Measurements from ENCODE around the gene N4BP2.
"Not testable (repeated sequence)": the region's sequence is repeated elsewhere in the genome, so short reads cannot be mapped to it uniquely, and the experiment has no call there.

The N4BP2 gene

DNA sequence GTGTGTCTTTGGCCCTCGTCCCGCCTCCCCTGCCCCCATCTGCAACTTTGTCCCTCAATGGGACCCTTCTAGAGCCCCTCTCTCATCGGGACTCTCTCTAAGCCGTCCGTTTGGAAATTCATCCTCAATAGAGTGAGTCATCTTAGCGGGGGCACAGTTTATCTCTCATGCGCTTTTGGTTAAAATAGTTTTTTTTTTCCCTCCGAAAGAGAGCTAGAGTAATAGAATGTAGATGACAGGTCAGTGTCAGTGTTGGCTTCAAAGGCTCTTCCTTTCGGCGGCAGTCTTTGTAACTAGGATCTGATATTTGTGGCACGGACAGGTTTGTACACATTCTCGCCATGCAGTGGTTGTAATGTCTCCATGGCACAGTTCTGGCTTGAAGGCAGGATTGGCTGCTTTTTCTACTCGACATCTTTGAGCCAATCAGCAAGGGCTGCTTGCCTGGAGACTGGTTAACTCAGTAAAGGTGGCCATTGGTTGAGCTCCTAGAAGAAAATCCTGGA, 989 bp downstream of the N4BP2 start:
- H3K27me3 Mint-ChIP-seq (ENCODE audit: low read depth), result no peaks in the 10 kb centered on the region
- H3K36me3 Mint-ChIP-seq (ENCODE audit: low read depth), result peaks cover 12% of the 10 kb centered on the region
- H3K4me3 Mint-ChIP-seq, result peak overlapping the region; percentile 97
- peaks cover 32% of the 10 kb centered on the region for H3K4me1 Mint-ChIP-seq (ENCODE audit: low read depth)
- peak overlapping the region; percentile 99 for H3K27ac Mint-ChIP-seq
- H3K9me3 Mint-ChIP-seq, result no peaks in the 10 kb centered on the region

DNA sequence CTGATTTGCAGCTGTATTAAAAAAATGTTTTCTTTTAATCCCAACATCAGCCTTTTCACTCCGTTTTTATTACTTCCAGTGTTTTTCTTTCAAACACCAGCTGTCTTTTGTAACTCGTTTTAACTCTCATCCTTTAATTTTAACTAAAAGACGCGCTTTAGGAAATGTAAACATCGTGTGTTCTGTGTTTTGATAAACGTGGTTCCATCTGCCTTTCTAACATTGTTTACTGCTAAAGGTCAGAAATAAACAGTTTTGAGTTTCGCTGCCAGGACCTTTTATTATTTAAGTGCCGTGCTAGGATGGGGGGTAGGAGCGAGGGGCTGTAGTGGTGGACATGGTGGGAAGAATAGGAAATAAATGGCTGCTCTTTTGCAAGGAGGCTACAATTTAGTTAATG, 1.5 kb downstream of the N4BP2 start:
- no peaks in the 10 kb centered on the region for H3K27me3 Mint-ChIP-seq (ENCODE audit: low read depth)
- H3K4me3 Mint-ChIP-seq, result peak overlapping the region; percentile 97
- no peaks in the 10 kb centered on the region for H3K9me3 Mint-ChIP-seq
- peaks cover 15% of the 10 kb centered on the region for H3K36me3 Mint-ChIP-seq (ENCODE audit: low read depth)
- peaks cover 29% of the 10 kb centered on the region for H3K4me1 Mint-ChIP-seq (ENCODE audit: low read depth)
- H3K27ac Mint-ChIP-seq, result peak overlapping the region; percentile 99

DNA sequence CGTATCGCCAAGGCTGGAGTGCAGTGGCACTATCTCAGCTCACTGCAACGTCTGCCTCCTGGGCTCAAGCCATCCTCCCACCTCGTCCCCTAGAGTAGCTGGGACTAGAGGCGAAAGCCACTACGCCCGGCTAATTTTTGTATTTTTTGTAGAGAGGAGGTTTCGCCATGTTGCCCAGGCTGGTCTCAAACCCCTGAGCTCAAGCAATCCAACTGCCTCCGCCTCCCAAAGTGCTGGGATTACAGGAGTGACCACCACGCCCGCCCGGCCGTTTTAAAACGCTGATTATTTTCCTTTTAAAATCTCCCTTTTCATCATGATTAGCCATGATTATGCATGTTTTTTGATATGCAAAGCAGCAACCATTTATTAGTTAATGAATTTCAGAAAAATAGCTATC, 2.2 kb downstream of the N4BP2 start:
- Mint-ChIP-seq H3K36me3 (ENCODE audit: low read depth) (peaks cover 18% of the 10 kb centered on the region), H3K27ac (peak overlapping the region; percentile 9), H3K4me3 (peak overlapping the region; percentile 57), H3K4me1 (ENCODE audit: low read depth) (peaks cover 29% of the 10 kb centered on the region), H3K9me3 (no peaks in the 10 kb centered on the region), H3K27me3 (ENCODE audit: low read depth) (no peaks in the 10 kb centered on the region)

DNA sequence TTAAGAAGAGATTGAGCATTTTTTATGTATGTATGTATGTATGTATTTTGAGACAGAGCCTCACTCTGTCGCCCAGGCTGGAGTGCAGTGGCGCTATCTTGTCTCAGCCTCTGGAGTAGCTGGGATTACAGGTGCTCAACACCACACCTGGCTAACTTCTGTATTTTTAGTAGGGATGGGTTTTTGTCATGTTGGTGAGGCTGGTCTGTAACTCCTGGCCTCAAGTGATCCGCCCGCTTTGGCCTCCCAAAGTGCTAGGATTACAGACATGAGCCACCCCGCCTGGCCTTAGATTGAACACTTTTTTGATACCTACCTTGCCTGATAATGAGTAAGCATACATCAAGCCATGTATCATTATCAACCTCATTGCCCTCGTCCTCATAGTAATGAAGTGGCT, 2.7 kb downstream of the N4BP2 start:
- peaks cover 18% of the 10 kb centered on the region for H3K36me3 Mint-ChIP-seq (ENCODE audit: low read depth)
- no peaks in the 10 kb centered on the region for H3K9me3 Mint-ChIP-seq
- H3K27ac Mint-ChIP-seq, result peak overlapping the region; percentile 9

DNA sequence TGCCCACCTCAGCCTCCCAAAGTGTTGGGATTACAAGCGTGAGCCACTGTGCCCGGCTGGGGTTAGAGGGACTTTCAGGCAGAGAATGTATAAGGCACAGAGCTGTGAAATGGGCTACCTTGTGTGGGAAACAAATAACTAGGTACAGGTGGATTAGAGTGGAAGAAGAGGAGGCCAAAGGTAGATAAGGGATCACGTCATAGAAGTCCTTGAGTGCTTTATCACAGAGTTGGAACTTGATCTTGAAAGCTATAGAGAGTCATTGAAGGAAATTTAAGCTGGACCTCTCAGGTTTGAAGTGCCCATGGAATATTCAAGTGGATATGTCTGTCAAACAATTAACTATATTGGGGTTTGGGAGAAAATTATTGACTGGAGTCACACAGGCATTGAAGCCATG, 8.4 kb downstream of the N4BP2 start:
- H3K4me3 Mint-ChIP-seq, result peak overlapping the region; percentile 2

More for the DNA sequence above, 2.7 kb downstream of the N4BP2 start:
- Mint-ChIP-seq H3K27me3 (ENCODE audit: low read depth) (no peaks in the 10 kb centered on the region), H3K4me1 (ENCODE audit: low read depth) (peaks cover 27% of the 10 kb centered on the region), H3K4me3 (peak overlapping the region; percentile 57)

DNA sequence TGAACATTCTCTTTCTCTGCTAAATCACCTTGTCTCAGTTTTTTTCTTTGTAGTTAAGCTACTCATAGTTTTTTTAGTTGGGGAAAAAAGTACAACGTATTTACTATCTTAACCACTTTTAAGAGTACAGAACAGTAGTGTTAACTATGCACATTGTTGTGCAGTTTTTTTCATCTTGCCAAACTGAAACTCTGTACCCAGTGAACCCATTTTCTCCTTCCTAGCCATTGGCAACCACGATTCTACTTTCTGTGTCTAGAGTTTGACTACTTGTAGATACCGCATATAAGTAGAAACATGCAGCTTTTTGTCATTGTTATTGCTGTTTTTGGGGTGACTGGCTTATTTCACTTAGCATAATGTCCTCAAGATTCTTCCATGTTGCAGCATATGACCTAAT, 10.0 kb downstream of the N4BP2 start:
- peak overlapping the region; percentile 9 for H3K4me3 Mint-ChIP-seq
- no peaks in the 10 kb centered on the region for H3K9me3 Mint-ChIP-seq
- H3K27ac Mint-ChIP-seq, result no peak overlapping the region
- peaks cover 40% of the 10 kb centered on the region for H3K36me3 Mint-ChIP-seq (ENCODE audit: low read depth)
- H3K27me3 Mint-ChIP-seq (ENCODE audit: low read depth), result no peaks in the 10 kb centered on the region
- peaks cover 25% of the 10 kb centered on the region for H3K4me1 Mint-ChIP-seq (ENCODE audit: low read depth)

More for the DNA sequence above, 8.4 kb downstream of the N4BP2 start:
- H3K36me3 Mint-ChIP-seq (ENCODE audit: low read depth), result peaks cover 36% of the 10 kb centered on the region
- H3K4me1 Mint-ChIP-seq (ENCODE audit: low read depth), result peaks cover 20% of the 10 kb centered on the region
- no peak overlapping the region for H3K27ac Mint-ChIP-seq
- no peaks in the 10 kb centered on the region for H3K9me3 Mint-ChIP-seq
- H3K27me3 Mint-ChIP-seq (ENCODE audit: low read depth), result no peaks in the 10 kb centered on the region

DNA sequence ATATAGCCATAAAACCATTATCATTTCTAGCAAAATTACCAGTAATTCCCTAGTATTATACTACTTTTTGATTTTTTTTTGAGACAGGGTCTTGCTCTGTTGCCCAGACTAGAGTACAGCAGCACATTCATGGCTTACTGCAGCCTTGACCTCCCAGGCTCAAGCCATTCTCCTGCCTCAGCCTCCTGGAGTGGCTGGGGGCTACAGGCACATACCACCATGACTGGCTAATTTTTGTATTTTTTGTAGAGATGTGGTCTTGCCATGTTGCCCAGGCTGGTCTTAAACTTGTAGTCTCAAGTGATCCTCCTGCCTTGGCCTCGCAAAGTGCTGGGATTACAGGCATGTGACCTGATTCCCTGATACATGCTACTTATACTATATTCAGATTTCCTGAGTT, 13.7 kb downstream of the N4BP2 start:
- peaks cover 30% of the 10 kb centered on the region for H3K36me3 Mint-ChIP-seq (ENCODE audit: low read depth)
- H3K27me3 Mint-ChIP-seq (ENCODE audit: low read depth), result no peaks in the 10 kb centered on the region
- H3K27ac Mint-ChIP-seq, result no peak overlapping the region
- peaks cover 19% of the 10 kb centered on the region for H3K4me1 Mint-ChIP-seq (ENCODE audit: low read depth)
- no peak overlapping the region for H3K4me3 Mint-ChIP-seq
- H3K9me3 Mint-ChIP-seq, result no peaks in the 10 kb centered on the region

DNA sequence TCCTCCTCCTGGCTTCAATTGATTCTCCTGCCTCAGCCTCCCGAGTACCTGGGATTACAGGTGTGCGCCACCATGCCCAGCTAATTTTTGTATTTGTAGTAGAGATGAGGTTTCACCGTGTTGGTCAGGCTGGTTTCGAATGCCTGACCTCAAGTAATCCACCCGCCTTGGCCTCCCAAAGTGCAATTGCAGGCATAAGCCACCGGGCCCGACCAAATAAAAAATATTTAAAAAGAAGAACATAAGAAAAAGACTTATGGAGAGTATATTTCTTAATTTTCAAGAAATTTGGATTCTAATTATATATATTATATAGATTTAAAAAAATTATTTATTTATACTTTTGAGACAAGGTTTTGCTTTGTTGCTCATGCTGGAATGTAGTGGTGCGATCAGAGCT, 29.8 kb downstream of the N4BP2 start:
- peaks cover 7% of the 10 kb centered on the region for H3K36me3 Mint-ChIP-seq (ENCODE audit: low read depth)
- no peaks in the 10 kb centered on the region for H3K4me1 Mint-ChIP-seq (ENCODE audit: low read depth)
- H3K27ac Mint-ChIP-seq, result no peak overlapping the region
- no peak overlapping the region for H3K4me3 Mint-ChIP-seq
- no peaks in the 10 kb centered on the region for H3K9me3 Mint-ChIP-seq
- no peaks in the 10 kb centered on the region for H3K27me3 Mint-ChIP-seq (ENCODE audit: low read depth)

DNA sequence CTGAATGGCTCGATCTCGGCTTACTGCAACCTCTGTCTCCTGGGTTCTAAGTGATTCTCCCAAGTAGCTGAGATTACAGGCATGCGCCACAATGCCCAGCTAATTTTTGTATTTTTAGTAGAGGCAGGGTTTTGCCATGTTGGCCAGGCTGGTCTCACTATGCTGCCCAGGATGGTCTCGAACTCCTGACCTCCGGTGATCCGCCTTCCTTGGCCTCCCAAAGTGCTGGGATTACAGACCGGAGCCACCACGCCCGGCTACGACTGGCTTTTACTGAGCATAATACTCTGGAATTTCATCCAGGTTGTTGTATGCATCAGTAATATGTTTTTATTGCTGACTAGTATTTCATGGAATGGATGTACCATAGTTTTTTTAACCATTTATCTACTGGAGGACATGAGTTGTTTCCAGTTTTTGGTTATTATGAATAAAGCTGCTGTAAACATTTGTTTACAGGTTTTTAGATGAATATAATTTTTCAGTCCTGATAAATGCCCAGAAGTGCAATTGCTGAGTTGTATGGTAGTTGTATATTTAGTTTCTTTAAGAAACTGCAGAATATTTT, 31.2 kb downstream of the N4BP2 start:
- Mint-ChIP-seq H3K36me3 (ENCODE audit: low read depth) (peaks cover 8% of the 10 kb centered on the region), H3K4me1 (ENCODE audit: low read depth) (no peaks in the 10 kb centered on the region), H3K27me3 (ENCODE audit: low read depth) (no peaks in the 10 kb centered on the region), H3K9me3 (no peaks in the 10 kb centered on the region), H3K27ac (no peak overlapping the region), H3K4me3 (no peak overlapping the region)

DNA sequence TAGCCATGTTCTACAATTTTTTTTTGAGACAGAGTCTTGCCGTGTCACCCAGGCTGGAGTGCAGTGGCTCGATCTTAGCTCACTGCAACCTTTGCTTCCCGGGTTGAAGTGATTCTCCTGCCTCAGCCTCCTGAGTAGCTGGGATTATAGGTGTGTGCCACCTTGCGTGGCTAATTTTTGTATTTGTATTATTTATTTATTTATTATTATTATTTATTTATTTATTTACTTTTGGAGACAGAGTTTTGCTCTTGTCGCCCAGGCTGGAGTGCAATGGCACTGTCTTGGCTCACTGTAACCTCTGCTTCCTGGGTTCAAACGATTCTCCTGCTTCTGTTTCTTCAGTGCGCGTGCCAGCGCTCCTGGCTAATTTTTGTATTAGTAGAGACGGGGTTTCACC, 36.8 kb downstream of the N4BP2 start:
- not testable (repeated sequence) for H3K27me3 Mint-ChIP-seq (ENCODE audit: low read depth); H3K4me1 Mint-ChIP-seq (ENCODE audit: low read depth); H3K27ac Mint-ChIP-seq; H3K9me3 Mint-ChIP-seq; H3K4me3 Mint-ChIP-seq
- peaks cover 15% of the 10 kb centered on the region for H3K36me3 Mint-ChIP-seq (ENCODE audit: low read depth)

DNA sequence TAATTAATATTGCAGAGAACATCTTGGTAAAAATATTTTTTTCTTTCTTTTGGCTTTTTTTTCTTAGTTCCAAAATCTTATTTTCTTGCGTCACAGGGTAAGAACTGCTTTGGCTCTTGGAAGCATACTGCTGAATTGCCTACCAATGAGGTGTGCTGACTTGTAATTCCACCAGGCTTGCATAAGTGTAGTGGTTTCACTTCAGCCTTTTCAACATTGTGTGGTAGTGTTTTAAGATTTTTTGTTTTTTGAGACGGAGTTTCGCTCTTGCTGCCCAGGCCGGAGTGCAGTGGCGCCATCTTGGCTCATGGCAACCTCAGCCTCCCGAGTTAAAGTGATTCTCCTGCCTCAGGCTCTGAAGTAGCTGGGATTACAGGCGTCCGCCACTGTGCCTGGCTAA, 42.4 kb downstream of the N4BP2 start:
- H3K27ac Mint-ChIP-seq, result no peak overlapping the region
- no peak overlapping the region for H3K4me3 Mint-ChIP-seq
- peaks cover 3% of the 10 kb centered on the region for H3K9me3 Mint-ChIP-seq
- H3K4me1 Mint-ChIP-seq (ENCODE audit: low read depth), result no peaks in the 10 kb centered on the region
- peaks cover 20% of the 10 kb centered on the region for H3K36me3 Mint-ChIP-seq (ENCODE audit: low read depth)
- H3K27me3 Mint-ChIP-seq (ENCODE audit: low read depth), result no peaks in the 10 kb centered on the region

DNA sequence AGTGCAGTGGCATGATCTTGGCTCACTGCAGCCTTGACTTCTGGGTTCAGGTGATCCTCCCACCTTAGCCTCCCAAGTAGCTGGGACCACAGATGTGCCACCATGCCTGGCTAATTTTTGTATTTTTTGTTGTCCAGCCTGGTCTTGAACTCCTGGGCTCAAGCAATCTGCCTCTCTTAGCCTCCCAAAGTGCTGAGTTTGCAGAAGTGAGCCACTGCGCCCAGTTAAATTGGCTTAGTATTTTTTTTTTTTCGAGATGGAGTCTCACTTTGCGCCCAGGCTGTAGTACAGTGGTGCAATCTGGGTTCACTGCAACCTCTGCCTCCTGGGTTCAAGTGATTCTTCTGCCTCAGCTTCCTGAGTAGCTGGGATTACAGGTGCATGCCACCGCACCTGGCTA, 50.5 kb downstream of the N4BP2 start:
- H3K36me3 Mint-ChIP-seq (ENCODE audit: low read depth), result peaks cover 41% of the 10 kb centered on the region
- H3K4me1 Mint-ChIP-seq (ENCODE audit: low read depth); H3K27ac Mint-ChIP-seq: not testable (repeated sequence)

DNA sequence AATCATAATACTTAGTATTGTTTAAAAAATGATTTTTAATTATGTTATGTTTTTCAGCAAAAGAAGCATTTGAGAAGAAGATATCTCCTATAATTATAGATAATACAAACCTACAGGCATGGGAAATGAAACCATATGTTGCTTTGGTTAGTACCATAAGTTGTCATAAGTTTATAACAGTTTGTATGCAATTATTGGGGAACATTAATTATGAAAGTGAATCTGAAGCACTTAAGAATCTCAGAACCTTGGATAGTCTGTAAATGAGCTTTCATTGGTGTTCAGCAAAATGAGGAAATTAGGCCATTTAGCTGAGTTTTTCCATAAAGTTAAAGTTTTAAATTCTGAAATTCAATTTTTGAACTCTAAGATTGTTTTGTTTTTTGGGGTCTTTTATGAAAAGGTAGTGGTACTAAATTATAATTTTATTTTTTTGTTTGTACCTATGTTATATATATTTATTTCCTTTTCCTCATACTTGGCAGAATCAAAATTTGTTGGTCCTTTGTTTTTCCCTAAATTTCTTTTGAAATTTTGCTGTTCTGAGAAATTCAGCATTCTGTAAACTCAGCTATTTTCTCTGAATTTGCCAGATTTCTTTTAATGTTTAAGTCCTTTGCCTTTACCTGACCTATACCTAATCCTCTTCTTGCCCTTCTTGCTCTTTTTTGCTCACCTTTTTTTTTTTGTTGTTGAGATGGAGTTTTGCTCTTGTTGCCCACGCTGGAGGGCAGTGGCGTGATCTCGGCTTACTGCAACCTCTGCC, 55.6 kb downstream of the N4BP2 start:
- no peak overlapping the region for H3K27ac Mint-ChIP-seq
- no peaks in the 10 kb centered on the region for H3K27me3 Mint-ChIP-seq (ENCODE audit: low read depth)
- no peaks in the 10 kb centered on the region for H3K9me3 Mint-ChIP-seq
- H3K4me3 Mint-ChIP-seq, result no peak overlapping the region
- peaks cover 35% of the 10 kb centered on the region for H3K36me3 Mint-ChIP-seq (ENCODE audit: low read depth)
- no peaks in the 10 kb centered on the region for H3K4me1 Mint-ChIP-seq (ENCODE audit: low read depth)

More for the DNA sequence above, 50.5 kb downstream of the N4BP2 start:
- H3K9me3 Mint-ChIP-seq; H3K27me3 Mint-ChIP-seq (ENCODE audit: low read depth); H3K4me3 Mint-ChIP-seq: not testable (repeated sequence)

DNA sequence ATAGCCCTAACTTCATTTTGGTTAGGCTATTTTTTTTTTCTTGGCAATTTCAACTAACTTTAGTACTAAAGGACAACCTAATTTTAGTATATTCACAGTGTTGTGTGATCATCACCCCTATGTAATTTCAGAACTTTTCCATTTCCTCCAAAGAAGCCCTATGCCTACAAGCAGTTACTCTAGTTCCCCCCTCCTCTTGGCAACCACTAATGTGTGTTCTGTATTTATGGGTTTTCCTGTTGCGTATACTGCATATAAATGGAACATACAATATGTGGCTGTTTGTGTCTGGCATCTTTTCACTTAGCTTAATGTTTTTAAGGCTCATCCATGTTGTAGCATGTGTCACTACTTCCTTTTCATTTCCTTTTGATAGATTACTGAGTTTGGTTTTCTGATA, 57.6 kb downstream of the N4BP2 start:
- Mint-ChIP-seq H3K27me3 (ENCODE audit: low read depth) (no peaks in the 10 kb centered on the region), H3K4me1 (ENCODE audit: low read depth) (peaks cover 3% of the 10 kb centered on the region), H3K27ac (no peak overlapping the region), H3K36me3 (ENCODE audit: low read depth) (peaks cover 33% of the 10 kb centered on the region), H3K9me3 (no peaks in the 10 kb centered on the region), H3K4me3 (no peak overlapping the region)

DNA sequence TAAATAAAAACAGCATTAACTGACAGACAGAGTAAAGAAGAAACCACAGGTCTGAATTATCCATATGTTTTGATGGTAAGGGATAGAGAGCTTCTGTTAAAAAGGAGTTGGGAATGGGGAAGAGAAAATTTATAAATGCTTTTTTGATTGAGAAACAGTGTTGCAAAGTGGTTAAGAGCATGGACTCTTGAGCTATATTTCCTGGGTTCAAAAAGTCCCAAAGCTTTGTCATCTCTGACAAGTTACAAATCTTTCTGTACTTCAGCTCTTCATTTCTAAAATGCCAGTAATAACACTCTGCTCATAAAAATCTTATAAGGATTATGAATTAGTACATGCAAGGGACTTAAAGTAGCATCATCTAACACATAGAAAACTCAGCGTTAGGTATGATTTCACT, 62.2 kb downstream of the N4BP2 start:
- peaks cover 40% of the 10 kb centered on the region for H3K36me3 Mint-ChIP-seq (ENCODE audit: low read depth)
- peaks cover 22% of the 10 kb centered on the region for H3K4me1 Mint-ChIP-seq (ENCODE audit: low read depth)
- no peaks in the 10 kb centered on the region for H3K27me3 Mint-ChIP-seq (ENCODE audit: low read depth)
- no peaks in the 10 kb centered on the region for H3K9me3 Mint-ChIP-seq
- no peak overlapping the region for H3K4me3 Mint-ChIP-seq
- no peak overlapping the region for H3K27ac Mint-ChIP-seq
